ENCODE data around the gene CMTM8.

CMTM8 gene

GRCh38 chr3:32257641-32258438 is 19.4 kb downstream of the CMTM8 start:
- no peak for TF ChIP-seq CTCF (IDR thresholded peaks at IDR 0.05; ENCODE audit: insufficient read depth, missing control alignments)
- no peak for FAIRE-seq
- no peak for DNase-seq (ENCODE audit: insufficient read length, low spot score)

- no peak for TF ChIP-seq CTCF (IDR thresholded peaks at IDR 0.05; ENCODE audit: insufficient read depth, missing control alignments)
- FAIRE-seq (no peak), DNase-seq (ENCODE audit: insufficient read length, low spot score) (no peak)
These were observed 20.4 kb downstream of the CMTM8 start for GRCh38 chr3:32258869-32259268.

GRCh38 chr3:32261545-32261944 is 23.1 kb downstream of the CMTM8 start:
- FAIRE-seq (no peak), DNase-seq (ENCODE audit: insufficient read length, low spot score) (no peak)
- TF ChIP-seq CTCF (IDR thresholded peaks at IDR 0.05; ENCODE audit: insufficient read depth, missing control alignments): no peak

GRCh38 chr3:32262201-32262600 is 23.7 kb downstream of the CMTM8 start:
- FAIRE-seq (no peak), DNase-seq (ENCODE audit: insufficient read length, low spot score) (no peak)
- TF ChIP-seq CTCF (IDR thresholded peaks at IDR 0.05; ENCODE audit: insufficient read depth, missing control alignments): no peak

GRCh38 chr3:32274306-32274705 is 35.8 kb downstream of the CMTM8 start:
- FAIRE-seq (no peak), DNase-seq (ENCODE audit: insufficient read length, low spot score) (no peak)
- TF ChIP-seq CTCF (IDR thresholded peaks at IDR 0.05; ENCODE audit: insufficient read depth, missing control alignments): no peak

GRCh38 chr3:32275506-32275905 is 37.0 kb downstream of the CMTM8 start:
- FAIRE-seq: no peak

More at GRCh38 chr3:32275506-32275905, 37.0 kb downstream of the CMTM8 start:
- DNase-seq (ENCODE audit: insufficient read length, low spot score): no peak
- TF ChIP-seq CTCF (IDR thresholded peaks at IDR 0.05; ENCODE audit: insufficient read depth, missing control alignments): no peak

Measured in D721Med (cell line).